GF-D8 (cell line): ENCODE measurements around the gene RALGAPB.
"Not testable (repeated sequence)": the region's sequence is repeated elsewhere in the genome, so short reads cannot be mapped to it uniquely, and the experiment has no call there.

Experiments
- DNase-seq: peaks from one replicate; lab custom pipeline; 2025; lab: John Stamatoyannopoulos, UW

RALGAPB gene

DNA sequence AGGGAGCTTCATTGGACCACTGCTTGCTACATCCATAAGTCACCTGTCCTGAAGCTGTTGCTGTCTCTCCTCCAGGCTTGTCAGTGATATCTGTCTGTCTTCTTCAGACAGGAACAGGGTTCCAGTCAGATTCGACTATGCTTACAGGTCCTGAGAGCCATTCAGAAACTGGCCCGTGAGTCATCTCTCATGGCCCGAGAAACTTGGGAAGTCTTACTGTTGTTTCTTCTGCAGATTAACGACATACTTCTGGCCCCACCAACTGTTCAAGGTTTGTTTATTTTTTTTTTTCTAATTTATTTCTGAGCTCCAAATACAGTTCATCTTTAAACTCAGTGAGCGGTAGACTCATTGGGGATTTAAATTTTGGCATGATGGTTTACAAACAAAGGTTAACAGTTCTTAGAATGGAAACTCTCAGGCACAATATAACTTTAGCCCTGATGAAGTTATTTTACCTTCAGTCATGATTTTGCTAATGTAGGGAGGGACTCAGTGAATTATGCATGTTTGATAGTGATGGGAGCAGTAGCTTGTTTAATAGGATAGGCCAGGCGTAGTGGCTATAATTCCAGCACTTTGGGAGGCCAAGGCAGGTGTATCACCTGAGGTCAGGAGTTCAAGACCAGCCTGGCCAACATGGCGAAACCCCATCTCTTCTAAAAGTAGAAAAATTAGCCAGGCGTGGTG, 24.7 kb downstream of the RALGAPB start:
- DNase-seq, result no peak

DNA sequence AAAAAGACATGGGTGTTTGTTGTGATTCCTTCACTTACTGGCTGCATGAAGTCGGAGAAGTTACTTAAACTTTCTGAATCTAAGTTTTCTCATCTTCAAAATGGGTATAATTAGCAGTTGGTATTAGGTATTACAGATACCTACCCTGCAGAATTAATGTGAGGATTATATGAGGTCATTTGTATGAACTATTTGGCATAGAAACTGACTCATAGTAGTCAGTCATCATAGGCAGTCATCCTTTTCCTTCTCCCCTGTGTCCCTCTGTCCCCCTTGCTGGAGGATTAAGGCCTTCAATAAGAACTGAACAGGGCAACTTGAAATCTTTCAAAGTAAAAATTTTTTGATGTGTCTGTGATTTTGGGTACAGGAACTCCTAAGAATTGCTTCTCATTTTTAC, 26.3 kb downstream of the RALGAPB start:
- DNase-seq, result no peak

DNA sequence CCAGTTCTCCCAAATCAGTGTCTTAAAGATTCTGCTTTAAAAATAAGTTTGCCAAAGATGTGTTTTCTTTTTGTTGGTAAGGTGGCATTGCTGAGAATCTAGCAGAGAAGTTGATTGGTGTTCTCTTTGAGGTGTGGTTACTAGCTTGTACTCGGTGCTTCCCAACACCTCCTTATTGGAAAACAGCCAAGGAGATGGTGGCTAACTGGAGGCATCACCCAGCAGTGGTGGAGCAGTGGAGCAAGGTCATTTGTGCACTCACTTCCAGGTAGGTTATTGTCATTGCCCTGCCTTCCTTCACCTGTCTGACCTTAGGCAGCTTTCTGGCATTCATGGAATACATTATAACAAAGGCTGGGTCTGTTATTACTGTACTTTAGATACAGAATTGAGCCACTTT, 26.7 kb downstream of the RALGAPB start:
- no peak for DNase-seq

DNA sequence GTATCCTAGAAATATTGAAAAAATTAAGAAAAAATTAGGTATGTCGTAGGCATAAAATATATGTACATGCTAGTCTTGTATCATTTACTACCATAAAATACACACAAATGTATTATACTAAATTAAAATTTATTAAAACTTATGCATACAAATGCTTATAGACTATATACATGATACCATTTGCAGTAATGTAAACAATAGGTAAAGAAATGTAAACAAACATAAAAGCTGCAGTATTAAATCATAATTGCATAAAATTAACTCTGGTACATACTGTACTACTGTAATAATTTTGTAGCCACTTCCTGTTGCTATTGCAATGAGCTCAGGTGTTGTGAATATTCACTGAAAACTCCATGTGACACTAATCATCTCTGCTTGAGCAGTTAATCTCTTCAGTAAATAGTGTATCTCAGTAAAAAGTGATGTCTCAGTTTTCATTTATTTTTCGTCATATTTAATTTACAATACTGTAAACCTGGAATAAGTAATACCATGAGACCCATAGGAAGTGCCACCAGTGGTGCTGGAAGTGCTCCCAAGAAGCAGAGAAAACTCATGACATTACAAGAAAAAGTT, 29.3 kb downstream of the RALGAPB start:
- DNase-seq, result no peak

DNA sequence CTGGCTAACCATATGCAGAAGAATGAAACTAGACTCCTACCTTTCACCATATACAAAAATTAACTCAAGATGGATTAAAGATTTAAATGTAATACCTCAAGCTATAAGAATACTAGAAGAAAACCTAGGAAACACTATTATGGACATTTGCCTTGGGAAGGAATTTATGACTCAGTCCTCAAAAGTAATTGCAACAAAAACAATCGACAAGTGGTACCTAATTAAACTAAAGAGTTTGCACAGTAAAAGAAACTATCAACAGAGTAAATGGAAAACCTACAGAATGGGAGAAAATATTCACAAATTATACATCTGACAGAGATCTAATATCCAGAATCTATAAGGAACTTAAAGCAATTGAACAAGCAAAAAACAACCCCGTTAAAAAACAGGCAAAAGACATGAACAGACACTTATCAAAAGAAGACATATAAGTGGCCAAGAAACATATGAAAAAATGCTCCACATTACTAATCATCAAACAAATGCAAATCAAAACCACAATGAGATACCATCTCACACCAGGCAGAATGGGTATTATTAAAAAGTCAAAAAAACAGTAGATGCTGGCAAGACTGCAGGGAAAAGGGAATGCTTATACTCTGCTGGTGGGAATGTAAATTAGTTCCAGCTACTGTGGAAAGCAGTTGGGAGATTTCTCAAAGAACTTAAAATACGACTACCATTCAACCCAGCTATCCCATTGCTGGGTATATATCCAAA, 31.9 kb downstream of the RALGAPB start:
- no peak for DNase-seq

DNA sequence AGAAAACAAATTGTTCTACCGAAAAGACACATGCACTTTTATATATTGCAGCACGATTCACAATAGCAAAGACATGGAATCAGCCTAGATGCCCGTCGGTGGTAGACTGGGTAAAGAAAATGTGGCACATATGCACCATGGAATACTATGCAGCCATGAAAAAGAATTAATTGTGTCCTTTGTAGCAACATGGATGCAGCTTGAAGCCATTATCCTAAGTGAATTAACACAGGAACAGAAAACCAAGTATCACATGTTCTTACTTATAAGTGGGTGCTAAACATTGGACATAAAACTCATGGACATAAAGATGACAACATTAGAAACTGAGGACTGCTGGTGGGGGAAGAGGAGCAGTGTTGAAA, 32.4 kb downstream of the RALGAPB start:
- no peak for DNase-seq

DNA sequence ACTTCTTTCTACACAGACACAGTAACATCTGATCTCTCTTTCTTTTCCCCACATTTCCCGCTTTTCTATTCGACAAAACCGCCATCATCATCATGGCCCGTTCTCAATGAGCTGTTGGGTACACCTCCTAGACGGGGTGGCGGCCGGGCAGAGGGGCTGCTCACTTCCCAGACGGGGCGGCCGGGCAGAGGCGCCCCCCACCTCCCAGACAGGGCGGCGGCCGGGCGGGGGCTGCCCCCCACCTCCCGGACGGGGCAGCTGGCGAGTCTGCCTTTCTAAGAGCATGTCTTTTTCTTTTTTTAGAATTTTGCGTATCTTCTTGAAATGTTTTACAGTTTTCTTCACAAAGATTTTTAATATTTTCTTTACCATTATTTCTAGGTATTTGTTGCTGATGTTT, 39.1 kb downstream of the RALGAPB start:
- DNase-seq, result not testable (repeated sequence)

DNA sequence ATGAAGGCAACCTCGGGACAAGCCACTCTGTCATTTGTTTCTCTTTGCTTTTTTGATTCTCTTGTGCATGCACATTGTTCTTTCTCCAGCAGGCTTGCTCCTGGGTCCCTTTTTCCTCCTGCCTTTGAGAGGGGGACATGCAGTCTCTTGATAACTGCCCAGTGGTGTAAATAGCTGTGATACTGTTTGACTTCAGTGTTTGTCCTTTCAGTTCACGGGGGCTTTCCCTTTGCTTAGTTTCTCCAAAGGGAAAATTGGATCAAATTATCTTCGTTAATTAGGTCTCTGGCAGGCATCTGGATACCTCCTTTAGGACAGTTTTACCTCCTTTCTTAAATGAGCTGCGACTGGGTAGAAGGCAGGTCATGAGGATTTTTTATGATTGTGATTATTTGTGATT, 41.5 kb downstream of the RALGAPB start:
- DNase-seq, result no peak

DNA sequence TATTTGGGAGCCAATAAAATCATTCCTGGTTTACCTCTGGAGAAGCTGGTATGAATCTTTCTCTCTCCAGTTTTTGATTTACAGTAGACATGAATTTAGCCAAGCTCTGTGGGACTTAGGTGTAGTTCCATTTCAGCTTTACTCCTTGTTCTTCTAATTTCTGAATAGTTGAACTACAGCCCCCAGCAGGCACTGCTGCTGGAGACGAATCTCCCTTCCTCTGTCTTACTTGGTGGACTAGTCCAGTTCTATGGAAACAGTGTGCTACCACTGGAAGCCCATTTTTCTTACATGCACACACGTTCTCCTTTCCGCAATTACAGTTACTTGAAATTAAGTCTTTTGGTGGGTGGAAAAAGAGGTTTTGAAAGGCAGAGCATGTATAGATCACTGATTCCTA, 42.3 kb downstream of the RALGAPB start:
- DNase-seq, result no peak

DNA sequence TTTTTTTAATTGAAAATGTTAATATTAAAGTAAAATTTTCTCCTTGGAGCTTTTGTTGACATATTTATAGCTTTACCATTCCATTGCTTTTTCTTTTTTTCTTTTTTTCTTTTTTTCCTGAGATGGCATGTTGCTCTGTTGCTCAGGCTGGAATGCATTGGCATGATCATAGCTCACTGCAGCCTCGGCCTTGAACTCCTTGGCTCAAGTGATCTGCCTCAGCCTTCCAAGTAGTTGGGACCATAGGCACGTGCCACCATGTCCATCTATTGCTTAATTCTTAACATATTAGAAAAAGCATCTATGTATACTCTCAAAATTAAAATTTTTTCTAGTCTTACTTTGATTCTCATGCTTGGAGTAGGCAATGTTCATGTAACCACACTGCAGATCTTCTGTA, 43.0 kb downstream of the RALGAPB start:
- no peak for DNase-seq

DNA sequence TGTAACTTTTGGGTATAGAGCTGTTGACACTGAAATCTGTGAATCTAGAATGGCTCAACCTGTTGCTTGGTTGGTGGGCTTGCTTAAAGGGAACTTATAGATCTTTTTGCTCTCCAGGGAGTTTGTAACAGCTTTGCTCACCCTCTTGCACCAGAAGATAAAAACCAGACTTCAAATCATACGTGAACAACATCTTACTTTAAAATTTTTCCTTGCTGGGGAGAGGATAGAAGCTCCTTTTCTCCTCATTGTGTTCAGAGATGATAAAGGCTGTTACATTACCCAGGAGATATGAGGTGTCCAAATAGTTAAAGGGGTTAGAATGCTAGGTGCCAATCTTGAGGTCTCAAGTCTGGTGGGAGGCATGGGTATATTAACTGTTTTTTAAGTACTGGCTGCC, 46.8 kb downstream of the RALGAPB start:
- DNase-seq, result no peak

DNA sequence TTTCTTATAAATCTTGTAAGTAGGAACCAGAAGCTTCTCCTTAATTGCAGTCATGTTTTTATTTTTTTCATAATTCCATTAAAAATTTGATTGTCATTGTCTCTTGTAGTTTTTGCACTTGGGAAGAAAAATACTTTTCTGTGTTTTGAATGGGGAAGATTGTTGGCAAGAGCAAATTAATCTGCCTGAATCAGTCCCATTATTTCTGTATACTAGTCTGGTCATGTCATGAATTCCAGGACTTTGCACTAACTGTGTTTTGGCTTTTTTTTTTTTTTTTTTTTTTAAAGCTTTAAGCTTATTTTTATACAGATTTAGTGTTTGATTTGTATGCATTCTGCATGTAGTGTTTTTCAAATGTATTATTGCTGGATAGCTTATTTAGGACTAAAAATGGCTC, 47.6 kb downstream of the RALGAPB start:
- no peak for DNase-seq

DNA sequence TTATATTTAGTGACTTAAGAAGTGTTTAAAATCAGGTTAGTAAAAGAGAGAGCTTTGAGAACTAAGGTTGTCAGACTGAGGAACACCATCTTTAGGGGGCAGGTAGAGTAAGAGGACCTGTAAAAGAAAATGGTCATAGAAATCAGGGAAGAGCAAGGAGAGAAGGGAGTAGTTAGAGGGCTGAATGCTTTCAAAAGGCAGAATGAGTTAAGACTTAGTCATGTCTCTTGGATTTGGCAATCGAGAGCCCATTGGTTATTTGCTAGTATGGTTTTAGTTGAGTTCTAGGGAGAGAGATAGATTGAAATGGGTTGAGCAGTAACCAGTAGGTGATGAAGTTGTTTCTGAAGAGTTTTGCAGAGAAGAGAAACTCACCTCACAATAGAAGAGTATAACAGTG, 51.1 kb downstream of the RALGAPB start:
- no peak for DNase-seq

DNA sequence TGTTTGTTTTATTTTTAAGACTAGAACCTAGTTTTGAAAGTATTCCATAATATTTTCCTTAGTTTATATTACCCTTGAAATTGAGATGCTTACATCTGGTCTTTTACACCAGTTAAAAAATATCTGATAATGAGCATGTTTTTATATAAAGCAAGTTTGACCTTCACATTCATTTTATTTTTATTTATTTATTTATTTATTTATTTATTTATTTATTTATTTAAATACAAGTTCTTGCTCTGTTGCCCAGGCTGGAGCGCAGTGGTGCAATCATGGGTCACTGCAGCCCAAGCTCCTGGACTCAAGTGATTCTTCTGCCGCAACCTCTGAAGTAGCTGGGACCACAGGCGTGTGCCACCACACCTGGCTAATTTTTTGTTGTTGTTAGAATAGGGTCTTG, 55.5 kb downstream of the RALGAPB start:
- no peak for DNase-seq

DNA sequence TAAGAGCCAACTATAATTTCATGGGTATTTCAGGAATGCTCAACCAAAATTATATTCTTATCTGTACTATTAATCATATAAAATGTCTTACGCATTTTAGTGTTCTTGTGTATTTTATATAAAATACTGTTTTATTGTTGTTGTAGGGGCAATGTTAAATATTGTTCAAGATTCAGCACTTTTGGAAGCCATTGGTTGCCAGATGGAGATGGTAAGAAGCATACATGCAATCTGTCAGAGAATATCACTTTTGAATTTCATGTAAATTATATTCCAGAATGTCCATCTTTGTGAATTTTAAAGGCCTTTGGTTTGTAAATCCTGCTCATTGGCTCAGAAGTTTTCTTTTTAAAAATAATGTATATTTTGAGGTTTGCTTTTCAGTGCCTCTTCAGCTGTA, 58.4 kb downstream of the RALGAPB start:
- no peak for DNase-seq

DNA sequence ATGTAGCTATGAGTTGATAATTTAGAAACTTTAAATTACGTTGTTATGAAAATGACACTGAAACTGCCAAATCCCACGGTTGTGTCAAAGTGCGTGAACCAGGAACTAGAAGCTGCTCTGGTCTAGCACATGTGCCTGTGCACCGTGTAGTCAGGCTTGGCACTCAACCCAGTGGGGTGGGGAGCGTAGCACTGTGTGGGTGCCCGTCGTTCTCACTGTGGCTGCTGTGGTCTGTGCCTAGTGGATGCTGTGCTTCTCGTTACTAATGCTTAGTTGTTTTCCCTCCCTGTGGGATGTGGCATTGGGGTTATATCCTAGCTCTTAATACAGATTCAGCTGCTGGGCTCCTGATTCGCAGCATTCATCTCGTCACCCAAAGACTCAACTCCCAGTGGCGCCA, 62.1 kb downstream of the RALGAPB start:
- DNase-seq, result no peak

DNA sequence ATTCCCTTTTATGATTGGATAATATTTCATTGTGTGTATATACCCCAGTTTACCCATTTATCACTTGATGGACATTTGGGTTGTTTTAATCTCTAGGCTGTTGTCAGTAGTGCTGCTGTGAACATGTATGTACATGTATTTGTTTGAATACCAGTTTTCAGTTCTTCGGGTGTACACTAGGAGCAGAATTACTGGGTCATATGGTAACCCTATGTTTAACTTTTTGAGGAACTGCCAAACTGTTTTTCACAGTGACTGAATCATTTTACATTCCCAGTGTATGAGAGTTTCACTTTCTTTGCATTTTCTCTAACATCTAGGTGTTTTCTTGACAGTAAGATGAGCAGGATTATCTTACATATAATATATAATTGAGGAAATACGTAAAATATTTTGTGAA, 63.7 kb downstream of the RALGAPB start:
- DNase-seq, result no peak

DNA sequence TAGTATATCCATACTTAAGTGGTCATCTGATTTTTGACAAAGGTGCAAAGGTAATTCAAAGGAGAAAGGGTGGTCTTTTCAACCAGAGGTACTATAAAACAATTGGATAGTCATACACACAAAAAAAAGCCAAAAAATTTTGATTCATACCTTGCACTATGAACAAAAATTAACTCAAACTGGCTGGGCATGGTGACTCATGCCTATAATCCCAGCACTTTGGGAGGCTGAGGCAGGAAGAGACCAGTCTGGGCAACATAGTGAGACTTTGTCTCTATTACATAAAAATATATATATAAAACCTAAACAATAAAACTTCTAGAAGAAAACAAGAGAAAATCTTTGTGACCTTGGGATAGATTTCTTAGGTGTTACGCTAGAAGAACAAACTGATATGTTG, 64.5 kb downstream of the RALGAPB start:
- no peak for DNase-seq

DNA sequence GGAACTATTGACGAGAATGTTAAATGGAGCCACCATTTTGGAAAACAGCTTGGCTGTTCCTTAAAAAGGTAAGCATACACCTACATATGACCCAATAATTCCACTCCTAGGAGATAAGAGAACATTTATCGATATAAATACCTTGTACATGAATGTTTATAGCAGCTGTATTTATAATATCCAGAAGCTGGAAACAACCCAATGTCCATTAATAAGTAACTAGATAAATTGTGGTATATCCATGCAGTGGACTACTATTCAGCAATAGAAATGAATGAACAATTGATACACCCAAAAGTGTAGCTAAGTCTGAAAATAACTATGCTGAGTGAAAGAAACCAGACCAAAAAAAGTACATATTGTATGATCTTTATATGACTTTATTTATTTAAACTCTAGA, 66.1 kb downstream of the RALGAPB start:
- no peak for DNase-seq

DNA sequence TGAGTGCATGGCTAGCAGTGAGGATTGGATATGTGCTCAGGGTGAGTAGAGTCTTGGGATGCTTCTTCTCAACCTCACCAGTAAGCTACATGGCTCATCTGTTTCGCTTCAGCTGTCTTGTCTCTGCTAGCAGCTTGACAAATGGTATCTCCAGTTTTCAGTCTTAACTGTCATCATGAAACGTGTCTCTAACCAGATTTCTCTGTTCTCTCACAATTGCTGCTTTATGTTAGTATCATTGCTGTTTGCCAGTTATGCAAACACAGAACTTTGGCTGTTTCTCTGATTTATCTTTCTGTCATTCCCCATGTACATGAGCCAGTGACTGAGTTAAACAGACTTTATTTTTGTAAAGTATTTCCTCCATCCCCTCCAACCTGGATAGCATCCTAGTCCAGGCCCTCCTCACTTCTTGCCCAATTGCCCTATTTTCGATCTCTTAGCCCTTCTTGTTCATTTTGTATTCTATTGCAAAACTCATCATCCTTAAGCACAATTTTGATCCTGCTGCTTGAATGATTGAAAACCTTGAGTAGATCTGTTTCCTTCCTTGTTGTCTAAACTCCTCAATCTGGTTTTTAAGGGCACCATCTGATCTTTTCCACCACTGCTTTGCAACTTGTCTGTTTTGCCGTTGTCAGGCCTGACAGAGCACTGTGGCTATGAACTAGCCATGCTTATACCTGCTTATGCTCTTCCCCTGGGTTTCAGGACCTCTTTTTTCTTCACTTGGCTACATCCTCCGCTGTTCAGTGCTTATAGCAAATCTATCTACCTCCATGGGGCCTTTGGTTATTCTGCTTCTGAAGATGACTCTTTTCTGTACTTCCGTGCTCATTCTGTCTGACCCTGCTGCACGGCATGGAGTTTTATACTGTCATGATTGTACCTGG, 70.6 kb downstream of the RALGAPB start:
- DNase-seq, result no peak

DNA sequence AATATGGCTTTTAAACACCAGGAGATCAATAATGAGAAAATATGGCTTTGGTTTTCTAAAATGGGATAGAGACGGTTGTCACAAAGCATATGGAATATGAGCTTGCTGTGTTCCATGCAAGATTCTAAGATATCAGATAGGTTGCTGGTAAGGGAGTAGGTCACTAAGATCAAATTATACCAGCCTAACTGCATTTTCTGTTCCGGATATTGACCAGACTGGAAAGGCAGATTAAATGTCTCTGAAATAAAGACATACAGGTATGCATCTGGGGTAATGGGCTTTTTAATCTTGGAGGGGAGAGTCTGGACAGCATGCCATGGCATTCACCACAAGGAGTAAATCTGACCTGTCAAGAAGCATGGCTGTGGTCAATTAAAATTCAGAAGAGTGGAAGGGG, 73.1 kb downstream of the RALGAPB start:
- no peak for DNase-seq

DNA sequence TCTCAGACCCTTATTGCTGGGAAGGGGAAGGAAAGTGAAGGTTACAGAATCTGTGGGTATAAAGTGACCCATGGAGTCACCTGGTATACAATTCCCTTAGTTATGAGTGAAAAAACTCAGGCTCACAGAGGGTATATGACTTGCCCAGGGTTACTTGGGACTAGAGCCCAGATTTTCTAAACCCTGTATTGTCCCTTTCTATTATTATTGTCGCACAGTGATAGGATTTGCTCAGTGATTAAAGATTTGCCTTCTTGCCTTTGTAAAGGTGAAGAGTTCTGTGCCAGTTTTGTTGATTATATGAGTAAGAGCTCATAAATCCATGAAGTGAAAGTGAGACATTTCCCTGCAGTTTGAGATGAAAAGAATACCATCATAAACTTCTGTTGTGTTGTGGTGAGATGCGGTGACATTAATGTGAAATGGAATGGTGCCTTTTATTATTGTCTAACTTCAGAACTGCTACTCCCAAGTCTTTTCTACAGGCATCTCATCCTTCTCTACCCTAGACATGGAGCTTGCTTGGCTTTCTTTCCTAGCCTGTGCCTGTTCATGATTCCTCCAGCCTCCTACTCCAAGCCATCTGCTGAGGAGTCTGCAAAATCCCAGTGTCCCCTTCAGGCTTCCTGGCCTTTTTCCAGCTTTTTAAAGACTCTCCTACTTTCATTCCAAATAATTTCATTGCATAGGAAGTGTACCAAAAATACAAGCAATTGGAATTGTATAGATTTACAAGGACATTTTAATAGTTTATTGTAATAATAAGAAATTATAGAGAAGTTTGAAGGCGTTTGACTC, 74.8 kb downstream of the RALGAPB start:
- DNase-seq, result no peak
